HG03442 (cell line): ENCODE results near the gene TOR2A.

Source experiments
- ATAC-seq: cut with Tn5 transposase; IDR thresholded peaks from one replicate; pipeline ENCODE4 v1.9.1; 2021; ENCODE audit warnings: mild to moderate bottlenecking, moderate library complexity; ENCODE audit not compliant: unreplicated experiment

Gene TOR2A

DNA sequence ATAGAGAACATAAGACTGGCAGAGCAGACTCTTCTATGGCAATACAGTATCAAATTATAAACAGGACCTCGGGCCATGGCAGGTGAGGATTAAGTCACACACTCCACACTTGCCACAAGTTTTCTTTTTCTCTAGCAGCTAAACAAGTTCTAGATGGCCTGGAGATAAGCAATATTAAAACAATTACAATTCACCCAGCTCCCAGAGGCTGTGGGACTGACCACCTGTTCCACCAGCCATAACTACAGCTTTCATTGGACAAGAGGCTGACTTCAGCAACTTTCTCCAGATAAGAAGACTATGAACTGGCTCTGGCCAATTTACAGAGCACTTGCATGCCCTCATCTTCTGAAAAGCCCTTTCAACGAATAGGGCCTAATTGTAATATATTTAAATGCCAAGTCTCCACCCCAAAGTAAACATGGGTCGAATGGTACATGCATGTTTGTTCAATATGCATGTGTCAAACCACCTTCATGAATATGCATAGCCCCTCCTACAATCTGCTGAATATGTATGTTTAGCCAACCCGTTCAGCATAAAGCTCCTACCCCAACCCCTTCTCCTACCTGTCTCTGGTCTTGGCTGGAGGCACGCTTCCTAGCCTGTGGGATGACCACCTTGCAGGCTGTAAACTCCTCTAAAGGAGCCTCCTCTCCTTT is 34.4 kb downstream of the TOR2A start:
- no peak for ATAC-seq

DNA sequence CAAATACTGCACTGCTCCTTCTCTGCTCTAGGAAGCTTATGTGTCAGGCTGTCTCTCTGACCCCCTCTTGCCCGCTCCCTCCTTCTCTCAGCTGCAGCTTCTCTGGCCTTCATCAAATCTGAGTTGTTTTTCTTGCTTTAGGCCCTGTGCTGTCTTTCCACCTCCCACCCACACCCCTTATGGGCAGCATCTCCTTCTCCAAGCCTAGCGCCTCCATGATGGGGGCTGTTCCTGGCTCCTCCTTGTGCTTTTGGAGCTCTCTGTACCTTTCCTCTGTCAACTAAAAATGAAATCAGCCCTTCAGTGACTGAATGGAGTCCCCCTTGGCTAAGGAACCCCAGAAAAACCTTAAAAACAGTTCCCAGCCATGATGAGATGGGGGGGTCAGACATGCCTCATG is 35.0 kb downstream of the TOR2A start:
- no peak for ATAC-seq

DNA sequence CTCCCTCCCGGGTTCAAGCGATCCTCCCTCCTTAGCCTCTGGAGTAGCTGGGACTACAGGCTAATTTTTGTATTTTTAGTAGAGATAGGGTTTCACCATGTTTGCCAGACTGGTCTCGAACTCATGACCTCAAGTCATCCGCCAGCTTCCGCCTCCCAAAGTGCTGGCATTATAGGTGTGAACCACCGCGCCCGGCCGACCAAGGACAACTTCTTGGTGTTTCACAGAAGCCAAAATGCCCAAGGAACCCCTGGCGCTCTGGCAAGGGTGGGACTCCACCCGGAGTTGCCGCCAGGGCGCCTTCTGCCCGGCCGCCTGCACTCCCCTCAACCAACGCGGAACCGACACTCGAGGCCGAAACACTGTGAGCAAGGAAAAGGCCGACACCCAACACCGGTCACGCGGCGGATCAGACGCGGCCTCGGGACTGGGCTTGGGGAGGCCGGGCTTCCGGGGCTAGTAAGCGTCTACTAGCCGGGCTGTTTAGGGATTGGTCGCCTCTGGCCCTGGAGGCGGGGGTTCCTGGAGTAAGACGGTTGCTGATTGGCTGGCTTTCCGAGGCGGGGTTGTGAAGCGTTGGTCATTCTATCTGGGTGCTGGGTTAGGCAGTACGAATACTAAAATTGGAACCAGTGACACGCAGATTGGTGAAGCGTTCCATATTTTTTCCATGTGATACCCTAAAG is 36.0 kb downstream of the TOR2A start:
- ATAC-seq, result peak; percentile 72

DNA sequence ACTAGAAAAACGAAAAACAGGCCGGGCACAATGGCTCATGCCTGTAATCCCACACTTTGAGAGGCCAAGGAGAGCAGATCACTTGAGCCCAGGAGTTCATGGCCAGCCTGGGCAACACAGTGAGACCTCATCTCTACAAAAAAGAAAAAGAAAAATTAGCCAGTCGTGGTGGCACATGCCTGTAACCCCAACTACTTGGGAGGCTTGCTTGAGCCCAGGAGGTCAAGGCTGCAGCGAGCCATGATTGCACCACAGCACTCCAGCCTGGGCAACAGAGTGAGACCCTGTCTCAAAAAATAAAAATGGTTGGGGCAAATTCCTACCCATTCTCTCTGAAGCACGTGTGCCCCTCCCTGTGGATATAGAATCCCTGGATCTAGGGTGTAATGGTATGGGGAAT is 36.7 kb downstream of the TOR2A start:
- no peak for ATAC-seq

DNA sequence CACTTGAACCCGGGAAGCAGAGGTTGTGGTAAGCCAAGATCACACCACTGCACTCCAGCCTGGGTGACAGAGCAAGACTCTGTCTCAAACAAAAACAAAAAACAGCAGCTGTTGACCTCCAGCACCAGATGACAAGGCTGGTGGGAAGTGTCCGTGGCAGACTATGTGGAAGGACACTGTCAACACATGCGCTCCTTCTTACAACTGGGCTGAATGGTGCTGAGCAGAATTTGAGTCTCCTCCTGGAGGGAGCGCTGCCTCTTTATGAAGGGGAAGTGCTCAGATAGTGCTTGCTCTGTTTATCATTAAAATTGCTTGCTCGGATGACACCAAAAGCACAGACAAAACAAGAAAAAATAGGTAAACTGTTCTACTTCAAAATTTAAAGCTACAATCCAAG is 37.5 kb downstream of the TOR2A start:
- ATAC-seq, result no peak

GRCh38 chr9:127694890-127695720 is 40.0 kb downstream of the TOR2A start:
- no peak for ATAC-seq

DNA sequence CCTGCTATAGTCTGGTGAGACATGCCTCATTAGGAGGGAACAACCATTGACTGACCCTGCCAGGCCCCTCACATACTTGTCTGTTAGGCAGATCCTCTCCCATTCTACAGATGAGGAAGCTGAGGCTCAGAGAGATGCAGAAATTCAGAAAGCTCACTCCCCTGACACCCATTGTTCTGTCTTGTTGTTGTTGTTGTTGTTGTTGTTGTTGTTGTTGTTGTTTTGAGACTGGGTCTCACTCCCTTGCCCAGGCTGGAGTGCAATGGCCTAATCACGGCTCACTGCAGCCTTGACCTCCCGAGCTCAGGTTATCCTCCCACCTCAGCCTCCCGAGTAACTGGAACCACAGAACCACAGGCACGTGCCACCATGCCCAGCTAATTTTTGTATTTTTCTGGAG is 41.4 kb downstream of the TOR2A start:
- ATAC-seq, result no peak

GRCh38 chr9:127693143-127693542 is 42.0 kb downstream of the TOR2A start:
- no peak for ATAC-seq

GRCh38 chr9:127692071-127692470 is 43.0 kb downstream of the TOR2A start:
- ATAC-seq, result no peak

DNA sequence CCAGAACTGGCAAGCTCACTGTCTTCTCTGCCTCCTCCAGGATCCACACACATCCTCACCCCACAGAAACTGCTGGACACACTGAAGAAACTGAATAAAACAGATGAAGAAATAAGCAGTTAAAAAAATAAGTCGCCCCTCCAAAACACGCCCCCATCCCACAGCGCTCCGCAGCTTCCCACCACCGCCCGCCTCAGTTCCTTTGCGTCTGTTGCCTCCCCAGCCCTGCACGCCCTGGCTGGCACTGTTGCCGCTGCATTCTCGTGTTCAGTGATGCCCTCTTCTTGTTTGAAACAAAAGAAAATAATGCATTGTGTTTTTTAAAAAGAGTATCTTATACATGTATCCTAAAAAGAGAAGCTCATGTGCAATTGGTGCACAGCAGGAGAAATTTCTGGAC is 44.4 kb downstream of the TOR2A start:
- ATAC-seq, result no peak

GRCh38 chr9:127689329-127690000 is 45.6 kb downstream of the TOR2A start:
- ATAC-seq, result no peak

DNA sequence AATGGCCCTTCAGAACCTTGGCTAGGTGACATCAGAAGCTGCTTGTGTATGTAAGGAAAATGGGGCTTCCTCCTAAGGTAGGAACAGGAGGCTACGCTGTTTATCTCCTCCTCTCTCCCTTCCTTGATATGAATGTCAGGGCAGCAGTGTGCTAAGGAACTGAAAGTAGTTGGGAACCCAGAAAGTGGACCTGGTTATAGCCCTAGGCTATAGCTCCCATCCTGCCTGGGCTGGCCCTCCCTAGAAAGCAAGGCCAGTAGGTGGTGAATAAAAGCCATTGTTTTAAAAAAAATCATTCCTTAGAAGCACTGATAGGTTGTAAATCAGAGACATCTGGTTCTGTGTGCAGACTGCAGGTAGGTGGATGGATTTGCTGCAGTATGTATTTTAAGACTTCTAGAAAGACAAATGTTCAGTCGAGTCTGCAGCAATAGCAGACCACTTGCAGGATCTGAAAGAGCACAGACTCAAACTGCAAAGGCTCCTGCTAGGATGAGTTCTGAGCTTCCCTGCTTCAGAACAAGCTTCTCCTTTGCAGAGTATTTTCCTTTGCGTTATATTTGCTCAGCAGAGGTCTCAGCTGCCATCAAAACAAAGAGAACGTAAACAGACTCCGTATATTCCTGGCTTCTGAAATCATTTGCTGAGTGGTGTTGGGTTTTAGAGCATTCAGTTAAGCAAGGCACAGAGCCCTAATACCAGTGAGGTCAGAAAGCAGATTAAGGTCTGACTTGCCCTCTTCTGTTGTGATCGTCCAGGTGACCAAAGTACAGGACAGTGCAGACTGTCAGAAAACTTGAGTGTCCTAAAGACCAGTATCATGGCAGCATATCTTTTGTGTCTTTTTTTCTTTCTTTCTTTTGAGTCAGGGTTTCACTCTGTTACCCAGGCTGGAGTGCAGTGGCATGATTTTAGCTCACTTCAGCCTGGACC is 48.4 kb downstream of the TOR2A start:
- ATAC-seq, result no peak

GRCh38 chr9:127684576-127684975 is 50.5 kb downstream of the TOR2A start:
- no peak for ATAC-seq

DNA sequence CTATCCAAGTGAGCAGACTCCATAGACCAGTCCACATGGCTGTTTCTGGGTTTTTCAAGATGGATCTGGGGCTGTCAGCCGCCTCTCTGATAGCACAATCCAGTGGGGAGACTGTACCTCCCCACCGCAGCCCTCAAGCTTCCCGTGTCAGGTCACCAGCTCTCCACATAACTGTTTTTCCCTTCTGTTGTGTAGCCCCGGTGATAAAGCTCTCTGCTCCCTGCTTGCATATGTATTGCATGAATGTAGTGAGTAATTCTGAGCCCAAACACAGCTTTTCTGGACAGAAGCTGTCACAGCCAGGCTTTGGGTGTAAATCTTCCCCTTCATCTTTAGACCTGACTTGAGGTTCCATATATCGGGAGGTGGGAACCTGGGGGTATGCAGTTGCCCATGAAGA is 51.4 kb downstream of the TOR2A start:
- no peak for ATAC-seq

GRCh38 chr9:127682351-127683136 is 52.5 kb downstream of the TOR2A start:
- no peak for ATAC-seq
